Progenitor cell of endocrine pancreas (in vitro differentiated cells): ENCODE data around the gene CCDC82. TPM values are rescaled to one million over a fixed set of nuclear protein-coding genes. Genes with fewer than 3 reads are reported as not detected.
A peak's percentile ranks its signal among the peaks of the same experiment; 100 is the strongest.

Source experiments
- DNase-seq: peaks from one replicate; pipeline ENCODE4 v3.0.0; 2021; ENCODE audit warnings: low spot score; ENCODE audit not compliant: unreplicated experiment
- H3K27ac Mint-ChIP-seq: 2 replicates; pipeline ENCODE4 v1.8.0; 2021; ENCODE audit warnings: mild to moderate bottlenecking, moderate library complexity, mixed read lengths
- H3K27me3 Mint-ChIP-seq: 2 replicates; pipeline ENCODE4 v1.8.0; 2021; ENCODE audit warnings: mixed read lengths
- H3K36me3 Mint-ChIP-seq: 2 replicates; pipeline ENCODE4 v1.8.0; 2022; ENCODE audit warnings: mixed read lengths; ENCODE audit not compliant: insufficient read depth
- H3K4me1 Mint-ChIP-seq: 2 replicates; pipeline ENCODE4 v1.8.0; 2021; ENCODE audit warnings: low read depth, mixed read lengths
- H3K4me3 Mint-ChIP-seq: 2 replicates; pipeline ENCODE4 v1.8.0; 2021; ENCODE audit warnings: low read depth, mild to moderate bottlenecking, moderate library complexity, mixed read lengths
- H3K9me3 Mint-ChIP-seq: 2 replicates; pipeline ENCODE4 v1.8.0; 2021; ENCODE audit warnings: low read depth, mixed read lengths
- total RNA-seq: library from RNA; stranded (reverse); gene quantifications from 2 replicates; pipeline ENCODE4 v1.2.1, GENCODE V29; 2021
- TF ChIP-seq, protein P1 (sequence below): fragments of 200-600 bp; sonication (generic); IDR thresholded peaks from one replicate; pipeline ENCODE4 v1.5.0; 2021; ENCODE audit warnings: antibody characterized with exemption, mild to moderate bottlenecking; ENCODE audit not compliant: unreplicated experiment

CCDC82 gene
- total RNA-seq, 1 donor from 2014 or later: 26.3 TPM

DNA sequence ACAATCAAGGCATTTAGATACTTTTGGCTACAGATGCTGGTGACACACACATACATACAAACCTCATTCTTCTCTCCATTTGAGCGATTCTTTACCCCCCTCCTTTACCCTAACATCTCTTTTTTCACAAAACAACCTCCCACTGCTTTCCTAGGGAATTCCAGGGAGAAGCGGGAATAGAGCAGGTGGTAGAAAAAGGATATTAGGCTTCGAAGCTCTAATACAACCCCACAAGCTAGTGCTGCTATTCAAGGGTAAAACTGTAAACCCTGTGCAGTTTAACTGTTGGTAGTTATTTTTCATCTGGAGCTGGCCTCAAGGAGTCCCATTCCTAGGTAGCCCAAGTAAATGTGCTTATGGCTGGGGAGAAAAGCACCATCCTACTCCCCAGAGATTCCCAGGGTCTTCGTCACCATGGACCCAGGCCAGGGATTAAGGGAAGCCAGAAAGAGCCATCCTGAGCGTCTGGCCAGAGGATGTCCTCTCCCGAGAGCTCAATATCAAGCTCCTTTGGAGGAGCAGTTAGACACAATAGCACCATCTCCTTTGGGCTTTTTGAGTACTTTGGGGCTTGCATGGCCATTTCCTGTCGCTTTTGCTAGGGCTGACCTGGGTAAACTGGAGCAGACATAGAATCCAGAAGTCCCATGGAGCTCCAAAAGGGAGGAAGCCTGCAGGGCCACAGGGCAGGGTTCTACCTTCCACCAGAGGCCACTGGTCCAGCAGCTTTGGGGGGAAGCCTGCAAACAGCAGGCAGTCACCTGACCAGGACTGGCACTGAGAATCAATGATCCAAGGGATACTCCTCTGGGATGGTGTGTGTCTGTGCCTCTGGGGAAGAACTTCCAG is 49.8 kb downstream of the CCDC82 start:
- TF ChIP-seq, protein P1, sequence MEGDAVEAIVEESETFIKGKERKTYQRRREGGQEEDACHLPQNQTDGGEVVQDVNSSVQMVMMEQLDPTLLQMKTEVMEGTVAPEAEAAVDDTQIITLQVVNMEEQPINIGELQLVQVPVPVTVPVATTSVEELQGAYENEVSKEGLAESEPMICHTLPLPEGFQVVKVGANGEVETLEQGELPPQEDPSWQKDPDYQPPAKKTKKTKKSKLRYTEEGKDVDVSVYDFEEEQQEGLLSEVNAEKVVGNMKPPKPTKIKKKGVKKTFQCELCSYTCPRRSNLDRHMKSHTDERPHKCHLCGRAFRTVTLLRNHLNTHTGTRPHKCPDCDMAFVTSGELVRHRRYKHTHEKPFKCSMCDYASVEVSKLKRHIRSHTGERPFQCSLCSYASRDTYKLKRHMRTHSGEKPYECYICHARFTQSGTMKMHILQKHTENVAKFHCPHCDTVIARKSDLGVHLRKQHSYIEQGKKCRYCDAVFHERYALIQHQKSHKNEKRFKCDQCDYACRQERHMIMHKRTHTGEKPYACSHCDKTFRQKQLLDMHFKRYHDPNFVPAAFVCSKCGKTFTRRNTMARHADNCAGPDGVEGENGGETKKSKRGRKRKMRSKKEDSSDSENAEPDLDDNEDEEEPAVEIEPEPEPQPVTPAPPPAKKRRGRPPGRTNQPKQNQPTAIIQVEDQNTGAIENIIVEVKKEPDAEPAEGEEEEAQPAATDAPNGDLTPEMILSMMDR: no peak
- Mint-ChIP-seq H3K36me3 (peaks cover 5% of the 10 kb centered on the region), H3K4me3 (peak overlapping the region; percentile 92), H3K27ac (no peak overlapping the region), H3K4me1 (peaks cover 58% of the 10 kb centered on the region), H3K9me3 (no peaks in the 10 kb centered on the region), H3K27me3 (no peaks in the 10 kb centered on the region)
- DNase-seq: no peak

DNA sequence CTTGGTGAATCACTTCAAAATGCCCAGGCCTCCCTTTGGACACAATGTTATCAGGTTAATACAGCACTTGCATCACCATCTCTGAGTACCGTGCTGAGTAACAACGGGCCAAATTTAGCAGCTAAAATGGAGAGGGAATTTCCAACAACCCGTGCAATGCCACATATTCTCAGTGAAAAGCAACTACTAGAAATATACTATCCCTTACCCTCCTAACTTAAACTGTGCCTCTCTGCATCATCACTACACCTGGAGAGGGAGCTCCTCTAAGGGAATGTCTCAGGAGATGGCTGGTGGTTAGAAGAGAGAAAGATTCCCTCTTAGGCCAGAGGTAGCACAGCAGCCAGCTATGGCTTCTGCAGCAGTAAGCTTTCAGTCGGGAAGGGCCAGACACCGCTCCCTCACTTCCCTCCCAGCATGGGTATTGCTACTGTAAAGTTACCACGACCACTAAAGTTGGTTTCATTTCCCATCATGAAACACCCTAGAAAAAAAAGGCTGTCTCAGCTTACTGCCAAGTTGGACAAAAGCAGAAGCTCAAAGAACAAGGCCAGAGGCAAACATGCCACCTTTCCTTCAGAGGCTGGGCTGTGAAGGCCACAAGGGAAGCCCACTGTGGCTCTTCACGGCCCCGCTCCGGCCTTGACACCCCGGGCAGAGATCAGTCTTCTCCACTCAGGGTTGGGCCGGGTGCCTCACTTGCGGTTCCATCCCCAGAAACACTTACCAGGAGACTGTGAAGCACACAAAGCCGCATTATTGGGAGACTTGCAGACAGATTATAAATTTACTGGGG is 50.6 kb downstream of the CCDC82 start:
- no peak for DNase-seq
- no peaks in the 10 kb centered on the region for H3K27me3 Mint-ChIP-seq
- TF ChIP-seq, protein P1: no peak
- peak overlapping the region; percentile 44 for H3K4me3 Mint-ChIP-seq
- H3K27ac Mint-ChIP-seq: no peak overlapping the region
- H3K4me1 Mint-ChIP-seq: peaks cover 58% of the 10 kb centered on the region
- H3K36me3 Mint-ChIP-seq: peaks cover 5% of the 10 kb centered on the region
- H3K9me3 Mint-ChIP-seq: no peaks in the 10 kb centered on the region

DNA sequence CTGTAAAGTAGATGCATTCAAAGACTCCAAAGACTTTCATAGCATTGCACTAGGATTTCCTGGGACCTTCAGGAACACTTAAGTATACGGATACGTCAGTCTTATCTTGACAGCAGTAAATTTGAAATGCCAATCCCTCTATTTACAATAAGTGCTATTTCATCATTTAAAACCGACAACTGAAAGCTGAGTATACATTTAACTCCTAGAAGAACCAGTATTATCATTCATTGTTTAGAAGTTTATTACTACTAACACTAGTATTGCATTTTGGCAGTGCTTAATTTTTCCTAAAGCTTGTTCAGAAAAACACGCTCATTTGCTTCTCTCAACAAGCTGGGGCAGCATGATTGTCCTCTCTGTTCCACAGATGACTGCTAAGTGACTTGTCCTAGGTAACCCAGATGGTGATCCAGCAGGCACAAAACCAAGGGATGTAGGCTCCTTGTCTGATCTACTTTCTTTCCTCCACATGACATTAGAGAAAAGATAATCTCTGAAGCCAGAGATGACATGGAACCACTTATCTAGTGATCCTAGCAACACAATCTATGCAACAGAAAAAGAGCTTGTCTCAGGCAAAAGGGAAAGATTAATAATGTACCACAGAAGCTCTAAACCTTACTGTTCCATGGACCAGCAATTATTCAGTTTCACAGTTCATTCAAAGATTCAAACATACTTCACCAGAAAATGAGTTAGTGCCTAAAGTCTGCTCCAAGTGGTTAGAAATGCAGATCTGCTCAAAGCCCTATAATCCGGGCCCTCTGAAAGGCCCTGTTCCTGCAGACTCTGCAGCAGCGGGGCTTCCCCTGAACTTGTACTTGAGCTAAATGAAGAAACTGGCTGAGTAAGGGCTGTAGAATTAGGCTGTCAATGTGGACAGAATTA is 51.9 kb downstream of the CCDC82 start:
- peak overlapping the region; percentile 69 for H3K27ac Mint-ChIP-seq
- no peaks in the 10 kb centered on the region for H3K9me3 Mint-ChIP-seq
- H3K4me3 Mint-ChIP-seq: peak overlapping the region; percentile 9
- no peak for DNase-seq
- no peaks in the 10 kb centered on the region for H3K27me3 Mint-ChIP-seq
- H3K36me3 Mint-ChIP-seq: peaks cover 5% of the 10 kb centered on the region
- peaks cover 58% of the 10 kb centered on the region for H3K4me1 Mint-ChIP-seq
- TF ChIP-seq, protein P1: no peak

DNA sequence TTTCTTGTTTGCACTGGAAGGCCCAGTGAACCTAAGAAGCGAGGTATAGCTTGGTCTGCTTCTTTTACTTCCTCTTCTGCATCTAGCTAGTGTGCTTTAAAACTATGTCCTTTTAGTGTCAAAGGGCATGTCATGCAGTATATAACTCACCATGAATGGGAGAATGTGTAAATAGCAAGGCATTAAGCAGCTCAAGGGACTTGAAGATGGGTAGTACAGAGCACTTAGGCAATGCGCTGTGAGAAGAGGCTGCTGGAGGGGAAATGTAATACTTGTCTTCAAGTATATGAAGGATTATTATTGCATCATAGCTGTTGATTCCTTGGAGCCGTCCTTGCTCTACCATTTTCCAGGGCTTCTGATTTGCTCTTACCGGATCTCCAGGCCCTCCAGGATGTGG is 54.3 kb downstream of the CCDC82 start:
- peaks cover 7% of the 10 kb centered on the region for H3K36me3 Mint-ChIP-seq
- H3K4me3 Mint-ChIP-seq: no peak overlapping the region
- no peaks in the 10 kb centered on the region for H3K27me3 Mint-ChIP-seq
- peaks cover 53% of the 10 kb centered on the region for H3K4me1 Mint-ChIP-seq
- TF ChIP-seq, protein P1: no peak
- peak overlapping the region; percentile 31 for H3K27ac Mint-ChIP-seq
- H3K9me3 Mint-ChIP-seq: no peaks in the 10 kb centered on the region
- DNase-seq: no peak
